Keratinocyte (primary cell): Measurements from ENCODE around the gene CSHL1. TPM values are rescaled to one million over a fixed set of nuclear protein-coding genes. Genes with fewer than 3 reads are reported as not detected.
A peak's percentile ranks its signal among the peaks of the same experiment; 100 is the strongest.

Source experiments
- DNase-seq: peaks from one replicate; pipeline ENCODE4 v3.0.0-alpha.2; 2011; ENCODE audit warnings: low read depth, missing footprints, low spot score
- FAIRE-seq: peaks from 2 replicates; lab custom pipeline; 2011; peaks lifted over from hg19 to GRCh38; lab: Jason Lieb, UNC
- H2AFZ ChIP-seq: 2 replicates; pipeline ENCODE4 v1.6.0; 2012; ENCODE audit warnings: low read length, control low read depth, inconsistent platforms; ENCODE audit not compliant: control insufficient read depth
- H3K27ac ChIP-seq: 2 replicates; pipeline ENCODE4 v1.5.1; 2011; ENCODE audit warnings: low read length; ENCODE audit not compliant: control insufficient read depth, insufficient read depth
- H3K27me3 ChIP-seq: 3 replicates; pipeline ENCODE4 v1.6.0; 2011; ENCODE audit warnings: low read length; ENCODE audit not compliant: control insufficient read depth, insufficient read depth; ENCODE audit errors: extremely low read depth
- H3K36me3 ChIP-seq, 2 experiments: 2 replicates in 1 of 2; 3 replicates in 1 of 2; pipeline ENCODE4 v1.5.1; 2011; ENCODE audit warnings: low read length in 2 of 2, mild to moderate bottlenecking in 1 of 2; ENCODE audit not compliant: control insufficient read depth in 2 of 2, insufficient read depth in 2 of 2; ENCODE audit errors: extremely low read depth in 1 of 2
- H3K4me1 ChIP-seq: 3 replicates; pipeline ENCODE4 v1.5.1; 2011; ENCODE audit warnings: low read length; ENCODE audit not compliant: control insufficient read depth, insufficient read depth; ENCODE audit errors: extremely low read depth
- H3K4me2 ChIP-seq: 3 replicates; pipeline ENCODE4 v1.6.0; 2011; ENCODE audit warnings: low read depth, low read length; ENCODE audit not compliant: control insufficient read depth, insufficient read depth; ENCODE audit errors: extremely low read depth
- H3K4me3 ChIP-seq, 3 experiments: fragments of 200-600 bp in 1 of 3; sonication (generic) in 1 of 3; 2 replicates in 2 of 3; 3 replicates in 1 of 3; pipeline ENCODE4 v1.5.1; 2011 to 2016; ENCODE audit warnings: low read length in 3 of 3, mild to moderate bottlenecking in 3 of 3, control low read depth in 2 of 3, inconsistent platforms in 1 of 3, low read depth in 1 of 3, mixed read lengths in 1 of 3, mixed run types in 1 of 3, moderate library complexity in 1 of 3; ENCODE audit not compliant: control insufficient read depth in 2 of 3, insufficient read depth in 2 of 3; ENCODE audit errors: extremely low read depth in 1 of 3
- H3K79me2 ChIP-seq: 2 replicates; pipeline ENCODE4 v1.6.0; 2012; ENCODE audit warnings: low read length; ENCODE audit not compliant: control insufficient read depth, insufficient read depth
- H3K9ac ChIP-seq: 3 replicates; pipeline ENCODE4 v1.6.0; 2011; ENCODE audit warnings: low read length; ENCODE audit not compliant: control insufficient read depth, insufficient read depth; ENCODE audit errors: extremely low read depth
- H3K9me1 ChIP-seq: 3 replicates; pipeline ENCODE4 v1.6.0; 2011; ENCODE audit warnings: low read length; ENCODE audit not compliant: control insufficient read depth, insufficient read depth; ENCODE audit errors: extremely low read depth
- H3K9me3 ChIP-seq: 2 replicates; pipeline ENCODE4 v1.5.1; 2012; ENCODE audit warnings: low read depth, low read length; ENCODE audit not compliant: control insufficient read depth
- H4K20me1 ChIP-seq: 3 replicates; pipeline ENCODE4 v1.6.0; 2011; ENCODE audit warnings: low read length; ENCODE audit not compliant: control insufficient read depth, insufficient read depth; ENCODE audit errors: extremely low read depth
- CTCF ChIP-seq, 3 experiments: IDR thresholded peaks in 1 of 3; conservative IDR thresholded peaks in 1 of 3; optimal IDR thresholded peaks in 1 of 3; 2 replicates in 2 of 3; 3 replicates in 1 of 3; pipeline versions ENCODE3 to v1.5.1; 2011; ENCODE audit warnings: low read length in 3 of 3, mild to moderate bottlenecking in 3 of 3, moderate library complexity in 2 of 3, control low read depth in 1 of 3, inconsistent platforms in 1 of 3; ENCODE audit not compliant: insufficient read depth in 2 of 3; ENCODE audit errors: extremely low read depth in 1 of 3
- EZH2 ChIP-seq: IDR thresholded peaks from one replicate; pipeline ENCODE4 v1.6.1; 2012; ENCODE audit warnings: inconsistent platforms, mild to moderate bottlenecking, low read length, moderate library complexity
- dilution Hi-C: fragments of 300-500 bp; cut with MboI; formaldehyde crosslinking; loops from one replicate; pipeline ENCODE4 v1.7.0; 2020; ENCODE audit warnings: low sequenced_read_pairs; ENCODE audit not compliant: extremely low pct_ligation_motif_present
- polyA plus RNA-seq, 5 experiments: library from polyadenylated mRNA; depleted of rRNA in 3 of 5; stranded (reverse) in 3 of 5; stranded (forward) in 1 of 5; unstranded in 1 of 5; fragments of >200 nt; gene quantifications; 1 replicate in 1 of 5; 2 replicates in 3 of 5; 3 replicates in 1 of 5; pipeline versions ENCODE4 v1.2.1 to v1.2.3, GENCODE V29; 2011 to 2012; ENCODE audit warnings: missing spikeins in 2 of 5, low read depth in 1 of 5, low replicate concordance in 1 of 5

Gene CSHL1
- polyA plus RNA-seq, 1 donor (not counting 4 experiments of a cell fraction or from before 2014, with no cell fraction given), result not detected

GRCh38 chr17:63943745-63944144 is 32.7 kb upstream of the CSHL1 start:
- Histone ChIP-seq H3K9ac (no peak overlapping the region), H3K9me1 (no peaks in the 10 kb centered on the region), H2AFZ (no peak overlapping the region), H3K27me3 (peaks cover 7% of the 10 kb centered on the region), H3K4me1 (no peaks in the 10 kb centered on the region), H3K4me2 (no peak overlapping the region), H3K36me3 (no peaks in the 10 kb centered on the region), H3K9me3 (no peaks in the 10 kb centered on the region), H3K4me3 (no peak overlapping the region), H4K20me1 (no peaks in the 10 kb centered on the region), H3K27ac (no peak overlapping the region), H3K79me2 (no peaks in the 10 kb centered on the region)
- no peak for FAIRE-seq
- dilution Hi-C loops, result no loop called here
- peak in 1 of 3 experiments; percentile 12 for TF ChIP-seq CTCF (optimal IDR thresholded peaks at IDR 0.05 in 1 of 3, IDR thresholded peaks at IDR 0.05 in 1 of 3, conservative IDR thresholded peaks at IDR 0.05 in 1 of 3; ENCODE audit: extremely low read depth in 1 of 3, insufficient read depth in 2 of 3, low read length in 3 of 3)
- TF ChIP-seq EZH2, result no peak
- DNase-seq, result no peak

- H3K79me2 ChIP-seq, result no peaks in the 10 kb centered on the region
- TF ChIP-seq EZH2 (no peak), CTCF (optimal IDR thresholded peaks at IDR 0.05 in 1 of 3, IDR thresholded peaks at IDR 0.05 in 1 of 3, conservative IDR thresholded peaks at IDR 0.05 in 1 of 3; ENCODE audit: extremely low read depth in 1 of 3, insufficient read depth in 2 of 3, low read length in 3 of 3) (no peak)
- dilution Hi-C loops, result no loop called here
- no peak overlapping the region for H3K9ac ChIP-seq
- no peaks in the 10 kb centered on the region for H4K20me1 ChIP-seq
- no peak overlapping the region for H3K4me3 ChIP-seq
- no peak for DNase-seq
- no peak overlapping the region for H3K4me2 ChIP-seq
- no peaks in the 10 kb centered on the region for H3K36me3 ChIP-seq
- no peak overlapping the region for H3K27ac ChIP-seq
- no peaks in the 10 kb centered on the region for H3K9me3 ChIP-seq
- no peak for FAIRE-seq
- H3K9me1 ChIP-seq, result no peaks in the 10 kb centered on the region
- H2AFZ ChIP-seq, result no peak overlapping the region
- H3K4me1 ChIP-seq, result no peaks in the 10 kb centered on the region
- H3K27me3 ChIP-seq, result peaks cover 4% of the 10 kb centered on the region
Observed at GRCh38 chr17:63942309-63942985, 31.4 kb upstream of the CSHL1 start.
